Gastrocnemius medialis (tissue), 4 donors: ENCODE measurements around the gene GNB1L.

Source experiments
- POLR2A ChIP-seq, 2 donors: fragments of 450-650 bp; IDR thresholded peaks; one replicate each; pipeline ENCODE4 v1.6.1; 2017; ENCODE audit warnings: antibody characterized with exemption in 2 of 2, mild to moderate bottlenecking in 2 of 2, moderate library complexity in 2 of 2
- TF ChIP-seq, protein P1 (sequence below), 5 experiments: fragments of 450-650 bp in 3 of 5; fragments of 200-600 bp in 2 of 5; sonication (generic) in 2 of 5; IDR thresholded peaks in 4 of 5; conservative IDR thresholded peaks in 1 of 5; 1 replicate in 4 of 5; 2 replicates in 1 of 5; pipeline ENCODE4 v1.5.1; 2016 to 2019; ENCODE audit warnings: antibody characterized with exemption in 5 of 5, mild to moderate bottlenecking in 3 of 5, moderate library complexity in 3 of 5

DNA sequence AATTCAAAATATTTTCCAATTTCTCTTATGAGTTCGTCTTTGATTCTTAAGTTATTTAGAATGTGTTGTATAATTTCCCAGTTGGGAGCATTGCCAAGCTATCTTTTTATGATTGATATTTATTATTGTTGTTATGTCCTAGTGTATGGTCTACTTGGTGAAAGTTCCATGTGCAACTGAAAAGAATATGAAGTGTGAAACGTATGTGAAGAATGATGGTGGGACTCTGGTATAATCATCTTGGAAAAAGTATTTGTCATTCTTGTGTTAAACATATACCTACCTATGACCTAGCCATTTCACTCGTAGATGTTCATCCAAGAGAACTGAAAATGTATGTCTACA is 12.0 kb upstream of the GNB1L start:
- no peak for TF ChIP-seq POLR2A (IDR thresholded peaks at IDR 0.05)
- TF ChIP-seq, protein P1, sequence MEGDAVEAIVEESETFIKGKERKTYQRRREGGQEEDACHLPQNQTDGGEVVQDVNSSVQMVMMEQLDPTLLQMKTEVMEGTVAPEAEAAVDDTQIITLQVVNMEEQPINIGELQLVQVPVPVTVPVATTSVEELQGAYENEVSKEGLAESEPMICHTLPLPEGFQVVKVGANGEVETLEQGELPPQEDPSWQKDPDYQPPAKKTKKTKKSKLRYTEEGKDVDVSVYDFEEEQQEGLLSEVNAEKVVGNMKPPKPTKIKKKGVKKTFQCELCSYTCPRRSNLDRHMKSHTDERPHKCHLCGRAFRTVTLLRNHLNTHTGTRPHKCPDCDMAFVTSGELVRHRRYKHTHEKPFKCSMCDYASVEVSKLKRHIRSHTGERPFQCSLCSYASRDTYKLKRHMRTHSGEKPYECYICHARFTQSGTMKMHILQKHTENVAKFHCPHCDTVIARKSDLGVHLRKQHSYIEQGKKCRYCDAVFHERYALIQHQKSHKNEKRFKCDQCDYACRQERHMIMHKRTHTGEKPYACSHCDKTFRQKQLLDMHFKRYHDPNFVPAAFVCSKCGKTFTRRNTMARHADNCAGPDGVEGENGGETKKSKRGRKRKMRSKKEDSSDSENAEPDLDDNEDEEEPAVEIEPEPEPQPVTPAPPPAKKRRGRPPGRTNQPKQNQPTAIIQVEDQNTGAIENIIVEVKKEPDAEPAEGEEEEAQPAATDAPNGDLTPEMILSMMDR (IDR thresholded peaks at IDR 0.05 in 4 of 5, conservative IDR thresholded peaks at IDR 0.05 in 1 of 5): no peak
